Muscle layer of duodenum (tissue), 2 donors: Measurements from ENCODE around the gene RABGAP1L.

Experiments used
- H3K27ac ChIP-seq: one replicate; pipeline ENCODE4 v1.7.0; 2013; ENCODE audit warnings: mild to moderate bottlenecking, low read length
- H3K27me3 ChIP-seq: one replicate; pipeline ENCODE4 v1.7.0; 2013; ENCODE audit warnings: low read depth, mild to moderate bottlenecking, control low read depth, low read length
- H3K36me3 ChIP-seq, 2 donors: one replicate each; pipeline ENCODE4 v1.7.0; 2013; ENCODE audit warnings: low read length in 2 of 2, control low read depth in 1 of 2, mild to moderate bottlenecking in 1 of 2; ENCODE audit not compliant: insufficient read depth in 2 of 2, control insufficient read depth in 1 of 2
- H3K4me1 ChIP-seq, 2 donors: one replicate each; pipeline ENCODE4 v1.7.0; 2013; ENCODE audit warnings: low read length in 2 of 2, mild to moderate bottlenecking in 2 of 2, control low read depth in 1 of 2, moderate library complexity in 1 of 2; ENCODE audit not compliant: insufficient read depth in 2 of 2, control insufficient read depth in 1 of 2
- H3K4me3 ChIP-seq, 2 donors: one replicate each; pipeline ENCODE4 v1.7.0; 2013; ENCODE audit warnings: low read length in 2 of 2, low read depth in 1 of 2, mild to moderate bottlenecking in 1 of 2
- H3K9me3 ChIP-seq, 2 donors: one replicate each; pipeline ENCODE4 v1.7.0; 2013; ENCODE audit warnings: low read length in 2 of 2, control low read depth in 1 of 2, mild to moderate bottlenecking in 1 of 2; ENCODE audit not compliant: control insufficient read depth in 1 of 2
- donor health status: healthy.

The RABGAP1L gene

DNA sequence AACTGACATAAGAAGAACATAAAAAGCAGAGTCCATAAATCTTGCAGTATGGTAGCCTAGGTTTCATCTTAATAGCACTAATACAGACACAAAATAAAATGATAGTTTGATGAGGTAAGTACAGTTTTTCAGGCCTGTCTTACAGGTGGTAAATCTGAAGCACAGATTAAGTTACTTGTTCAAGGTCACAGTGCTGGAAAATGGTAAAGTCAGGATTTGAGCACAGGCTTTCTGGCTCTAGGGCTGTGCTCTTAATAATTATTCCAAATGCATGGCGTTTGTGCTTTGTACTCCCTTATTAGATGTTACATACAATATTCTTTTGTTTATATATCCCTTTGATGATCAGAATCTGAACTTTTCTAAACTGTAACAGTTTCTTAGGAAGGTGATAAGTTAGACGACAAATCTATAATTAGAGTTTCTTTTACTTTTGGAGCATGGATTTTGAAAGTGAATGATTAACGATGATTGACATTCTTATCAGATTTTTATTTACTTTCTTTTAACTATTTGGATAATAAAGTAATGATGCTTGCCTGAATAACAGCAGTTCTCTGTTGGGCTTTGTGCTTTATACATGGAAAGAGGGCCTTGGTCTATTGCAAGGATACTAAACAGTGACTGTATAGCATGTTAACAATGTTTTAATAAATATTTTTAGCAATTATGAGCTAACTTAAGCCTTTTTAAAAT, 738.9 kb downstream of the RABGAP1L start:
- no peaks in the 10 kb centered on the region for H3K36me3 ChIP-seq
- H3K9me3 ChIP-seq = no peaks in the 10 kb centered on the region
- H3K4me3 ChIP-seq = no peak overlapping the region
- H3K4me1 ChIP-seq = no peaks in the 10 kb centered on the region
- no peak overlapping the region for H3K27ac ChIP-seq
- no peaks in the 10 kb centered on the region for H3K27me3 ChIP-seq

DNA sequence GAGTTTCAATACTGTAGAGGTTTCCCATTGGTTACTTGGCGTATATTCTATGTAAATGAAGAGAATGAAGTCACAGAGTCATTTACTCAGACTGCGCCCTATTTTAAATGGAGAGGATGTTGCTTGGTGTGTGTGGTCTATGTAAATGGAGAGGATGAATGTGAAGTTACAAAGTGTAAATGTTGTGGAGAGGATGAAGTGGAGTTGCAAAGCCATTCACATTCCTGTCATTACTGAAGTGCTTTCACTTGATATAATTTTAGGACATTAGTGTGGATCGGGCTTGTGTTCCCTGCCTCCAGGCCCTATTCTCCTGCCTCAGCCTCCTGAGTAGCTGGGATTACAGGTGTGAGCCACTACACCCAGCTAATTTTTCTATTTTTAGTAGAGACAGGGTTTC, 741.0 kb downstream of the RABGAP1L start:
- Histone ChIP-seq H3K27me3 (no peaks in the 10 kb centered on the region), H3K4me1 (no peaks in the 10 kb centered on the region), H3K4me3 (no peak overlapping the region), H3K9me3 (no peaks in the 10 kb centered on the region), H3K36me3 (no peaks in the 10 kb centered on the region), H3K27ac (no peak overlapping the region)

DNA sequence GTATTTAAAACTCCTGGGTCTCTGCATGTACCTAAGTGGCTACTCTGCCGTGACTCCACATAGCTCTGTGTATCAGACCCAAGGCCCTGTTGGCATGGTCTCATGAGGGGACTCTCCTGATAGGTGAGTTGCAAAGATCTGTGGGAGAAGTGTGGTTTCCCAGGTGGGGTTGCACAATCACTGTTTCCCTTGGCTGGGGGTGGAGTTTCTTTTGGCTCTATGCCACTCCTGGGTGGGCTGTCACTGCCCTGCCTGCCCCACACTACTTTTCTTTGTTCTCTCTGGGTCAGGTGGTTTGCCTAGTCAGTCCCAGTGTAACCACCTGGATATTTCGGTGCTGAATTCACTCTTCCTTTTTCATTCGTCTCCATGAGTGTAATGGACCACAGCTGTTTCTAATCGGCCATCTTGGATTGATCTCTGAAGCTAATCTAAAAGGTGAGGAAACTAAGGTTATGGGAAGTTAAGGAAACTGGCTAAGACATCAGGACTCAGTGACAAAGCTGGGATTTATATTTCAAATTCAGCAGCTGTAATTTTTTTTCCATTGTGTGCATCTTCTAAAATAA, 743.3 kb downstream of the RABGAP1L start:
- Histone ChIP-seq H3K9me3 (no peaks in the 10 kb centered on the region), H3K4me1 (no peaks in the 10 kb centered on the region), H3K27ac (no peak overlapping the region), H3K4me3 (no peak overlapping the region), H3K27me3 (no peaks in the 10 kb centered on the region), H3K36me3 (no peaks in the 10 kb centered on the region)

DNA sequence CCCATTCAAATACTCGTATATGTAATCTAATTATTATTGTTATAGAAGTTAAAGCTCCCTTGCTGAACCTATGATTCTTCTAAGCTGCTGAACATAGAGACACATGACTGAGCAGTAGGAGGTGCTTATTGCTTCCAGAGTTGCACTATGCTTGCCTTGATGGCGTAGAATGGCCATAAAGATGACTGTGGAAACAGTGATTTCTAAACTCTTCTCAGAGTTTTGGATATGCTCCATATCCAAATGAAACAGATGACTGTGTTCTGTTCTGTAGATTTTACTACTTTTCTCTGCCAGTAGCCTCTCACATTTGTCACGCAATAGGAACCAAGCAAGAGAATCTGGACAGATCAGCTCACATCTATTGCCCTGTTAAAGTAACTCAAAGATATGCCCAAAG, 752.3 kb downstream of the RABGAP1L start:
- Histone ChIP-seq H3K4me1 (no peaks in the 10 kb centered on the region), H3K27ac (no peak overlapping the region), H3K27me3 (no peaks in the 10 kb centered on the region), H3K9me3 (no peaks in the 10 kb centered on the region), H3K4me3 (no peak overlapping the region), H3K36me3 (no peaks in the 10 kb centered on the region)

DNA sequence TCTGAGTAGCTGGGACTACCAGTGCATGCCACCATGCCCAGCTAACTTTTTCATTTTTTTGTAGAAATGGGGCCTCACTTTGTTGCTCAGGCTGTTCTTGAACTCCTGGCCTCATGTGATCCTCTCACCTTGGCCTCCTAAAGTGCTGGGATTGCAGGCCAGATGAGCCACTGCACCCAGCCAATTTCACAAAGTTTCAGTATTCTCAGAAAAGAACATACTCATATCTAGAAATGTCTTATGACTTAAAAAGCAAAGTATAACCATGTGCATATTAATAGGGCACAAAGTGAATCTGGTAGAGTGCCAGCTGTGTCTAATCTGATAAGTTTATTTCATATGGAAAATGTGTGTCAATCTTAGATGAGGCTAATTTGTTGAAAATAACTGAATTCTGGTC, 752.9 kb downstream of the RABGAP1L start:
- Histone ChIP-seq H3K9me3 (no peaks in the 10 kb centered on the region), H3K4me3 (no peak overlapping the region), H3K27ac (no peak overlapping the region), H3K36me3 (no peaks in the 10 kb centered on the region), H3K4me1 (no peaks in the 10 kb centered on the region), H3K27me3 (no peaks in the 10 kb centered on the region)

DNA sequence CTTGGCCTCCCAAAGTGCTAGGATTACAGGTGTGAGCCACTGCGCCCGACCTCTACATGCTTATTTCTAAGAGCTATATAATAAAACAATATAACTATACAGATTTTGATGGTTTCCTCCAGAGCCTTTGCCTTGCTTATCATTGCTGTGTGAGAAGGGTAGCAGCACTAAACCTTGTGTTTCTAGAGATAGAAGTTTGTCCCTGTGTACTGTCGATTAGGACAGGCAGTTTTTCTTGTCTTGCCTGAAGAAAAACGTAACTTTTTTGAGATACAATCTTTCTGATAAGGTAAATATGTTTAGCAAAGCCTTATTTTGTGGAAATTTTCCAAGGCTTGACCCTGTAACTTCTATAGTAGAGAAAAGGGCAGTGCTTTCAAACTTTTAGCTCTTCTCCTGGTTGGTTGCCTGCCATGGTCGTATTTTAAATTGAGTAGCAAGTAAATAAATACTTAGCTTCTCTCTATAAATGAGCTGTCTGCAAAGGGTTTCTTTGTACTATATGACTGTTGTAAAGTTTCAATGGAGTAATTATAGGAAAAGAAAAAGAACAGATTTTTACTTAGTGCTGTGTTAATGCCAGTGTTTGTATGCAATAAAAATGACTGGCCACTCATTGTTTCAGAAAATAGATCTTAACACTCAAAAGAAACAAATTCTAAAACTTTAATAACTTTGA, 754.0 kb downstream of the RABGAP1L start:
- Histone ChIP-seq H3K27me3 (no peaks in the 10 kb centered on the region), H3K27ac (no peak overlapping the region), H3K4me1 (no peaks in the 10 kb centered on the region), H3K9me3 (no peaks in the 10 kb centered on the region), H3K36me3 (no peaks in the 10 kb centered on the region), H3K4me3 (no peak overlapping the region)

DNA sequence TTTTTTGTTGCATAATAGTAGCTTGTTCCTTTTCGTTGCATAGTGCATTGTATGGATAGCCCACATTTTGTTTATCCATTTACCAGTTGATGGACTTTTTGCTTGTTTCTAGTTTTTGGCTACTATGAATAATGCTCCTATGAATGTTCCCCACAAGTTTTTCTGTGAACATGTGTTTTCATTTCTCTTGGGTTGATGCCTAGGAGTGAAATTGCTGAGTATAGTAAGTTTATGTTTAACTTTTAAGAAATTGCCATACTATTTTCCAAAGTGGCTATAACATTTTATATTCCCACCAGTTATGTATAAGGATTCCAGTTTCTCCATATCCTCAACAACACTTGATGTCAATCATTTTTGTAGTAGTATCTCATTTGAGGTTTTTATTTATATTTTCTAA, 755.7 kb downstream of the RABGAP1L start:
- H3K4me1 ChIP-seq = no peaks in the 10 kb centered on the region
- H3K9me3 ChIP-seq = no peaks in the 10 kb centered on the region
- H3K27me3 ChIP-seq = no peaks in the 10 kb centered on the region
- H3K4me3 ChIP-seq = no peak overlapping the region
- no peak overlapping the region for H3K27ac ChIP-seq
- no peaks in the 10 kb centered on the region for H3K36me3 ChIP-seq

DNA sequence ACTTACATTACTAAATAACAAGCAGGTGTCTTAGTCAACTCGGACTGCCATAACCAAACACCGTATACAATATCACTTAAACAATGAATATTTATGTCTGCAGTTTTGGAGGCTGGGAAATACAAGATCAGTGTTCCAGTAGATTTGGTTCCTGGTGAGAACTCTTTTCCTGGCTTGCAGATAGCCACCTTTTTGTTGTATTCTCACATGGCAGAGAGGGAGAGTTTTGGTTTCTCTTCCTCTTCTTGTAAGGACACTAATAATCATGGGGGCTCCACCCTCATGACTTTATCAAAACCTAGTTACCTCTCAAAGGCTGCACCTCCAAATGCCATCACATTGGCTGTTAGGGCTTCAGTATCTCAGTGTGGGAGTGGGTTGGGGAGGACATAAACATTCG, 757.5 kb downstream of the RABGAP1L start:
- Histone ChIP-seq H3K27me3 (no peaks in the 10 kb centered on the region), H3K27ac (no peak overlapping the region), H3K36me3 (no peaks in the 10 kb centered on the region), H3K4me1 (no peaks in the 10 kb centered on the region), H3K4me3 (no peak overlapping the region), H3K9me3 (no peaks in the 10 kb centered on the region)

DNA sequence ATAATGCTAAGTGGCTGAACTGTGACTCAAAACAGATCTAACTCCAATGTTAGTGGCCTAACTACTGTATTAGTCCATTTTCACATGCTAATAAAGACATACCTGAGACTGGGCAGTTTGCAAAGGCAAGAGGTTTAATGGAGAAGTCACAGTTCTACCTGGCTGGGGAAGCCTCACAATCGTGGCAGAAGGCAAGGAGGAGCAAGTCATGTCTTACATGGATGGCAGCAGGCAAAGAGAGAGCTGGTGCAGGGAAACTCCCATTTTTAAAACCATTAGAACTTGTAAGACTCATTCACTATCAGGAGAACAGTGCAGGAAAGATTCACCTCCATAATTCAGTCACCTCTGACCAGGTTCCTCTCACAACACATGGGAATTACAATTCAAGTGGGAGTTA, 760.8 kb downstream of the RABGAP1L start:
- no peaks in the 10 kb centered on the region for H3K27me3 ChIP-seq
- H3K4me1 ChIP-seq = no peaks in the 10 kb centered on the region
- no peaks in the 10 kb centered on the region for H3K36me3 ChIP-seq
- H3K27ac ChIP-seq = no peak overlapping the region
- no peak overlapping the region for H3K4me3 ChIP-seq
- H3K9me3 ChIP-seq = no peaks in the 10 kb centered on the region

DNA sequence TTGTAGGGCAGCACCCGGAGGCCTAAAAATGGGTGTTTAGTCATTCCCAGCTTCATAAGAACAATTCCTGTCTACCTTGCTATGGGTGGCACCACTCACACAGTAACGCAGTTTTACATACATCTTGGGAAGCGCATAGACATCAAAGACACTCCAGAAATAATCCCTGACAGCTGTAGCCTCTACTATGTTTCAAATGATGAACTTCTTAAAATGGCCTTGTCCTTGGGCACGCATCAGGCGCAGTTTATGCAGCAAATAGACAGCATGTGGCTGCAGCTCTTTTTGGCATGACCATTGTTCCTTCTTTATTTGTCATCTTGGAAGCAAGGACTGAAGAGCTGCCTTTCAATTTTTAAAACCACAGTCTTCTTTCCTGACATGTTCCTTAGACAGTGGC, 762.8 kb downstream of the RABGAP1L start:
- Histone ChIP-seq H3K4me1 (no peaks in the 10 kb centered on the region), H3K27ac (no peak overlapping the region), H3K36me3 (no peaks in the 10 kb centered on the region), H3K9me3 (no peaks in the 10 kb centered on the region), H3K4me3 (no peak overlapping the region), H3K27me3 (no peaks in the 10 kb centered on the region)

DNA sequence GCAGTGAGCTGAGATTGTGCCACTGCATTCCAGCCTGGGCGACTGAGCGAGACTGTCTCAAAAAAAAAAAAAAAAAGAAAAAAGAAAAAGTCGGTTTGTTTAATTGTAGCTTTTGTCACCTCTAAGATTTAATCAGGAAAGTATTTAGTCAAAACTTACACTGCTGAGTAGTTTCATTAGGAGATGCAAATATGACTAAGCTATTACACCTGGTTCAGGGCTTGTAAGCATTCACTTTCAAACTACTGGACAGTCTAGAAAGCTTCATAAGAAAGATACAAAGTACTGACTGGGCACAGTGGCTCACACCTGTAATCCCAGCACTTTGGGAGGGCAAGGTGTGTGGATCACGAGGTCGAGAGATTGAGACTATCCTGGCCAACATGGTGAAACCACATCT, 764.5 kb downstream of the RABGAP1L start:
- Histone ChIP-seq H3K9me3 (no peaks in the 10 kb centered on the region), H3K4me3 (no peak overlapping the region), H3K4me1 (no peaks in the 10 kb centered on the region), H3K36me3 (no peaks in the 10 kb centered on the region), H3K27me3 (no peaks in the 10 kb centered on the region), H3K27ac (no peak overlapping the region)
